HepG2 (cell line): ENCODE measurements around the gene MAP2K2. TPM values are rescaled to one million over a fixed set of nuclear protein-coding genes. Genes with fewer than 3 reads are reported as not detected.

ENCODE experiments used
- BHLHE40 ChIP-seq: IDR thresholded peaks from 2 replicates; pipeline ENCODE4 v1.6.1; 2011; ENCODE audit warnings: low read length, improper control_type of control experiment
- GATAD1 ChIP-seq: IDR thresholded peaks from 2 replicates; pipeline ENCODE4 v1.6.1; 2016; ENCODE audit warnings: missing genetic modification reagents, missing compliant biosample characterization
- MBNL3 ChIP-seq: fragments of 250-450 bp; sonication (Bioruptor Pico); conservative IDR thresholded peaks from 2 replicates; pipeline ENCODE4 v1.8.0; 2022; ENCODE audit warnings: mild to moderate bottlenecking, inconsistent platforms
- NRL ChIP-seq: sonication (generic); formaldehyde crosslinking; IDR thresholded peaks from 2 replicates; pipeline ENCODE4 v1.5.0; 2020; ENCODE audit warnings: missing genetic modification reagents, mild to moderate bottlenecking, moderate library complexity, borderline replicate concordance
- SAP130 ChIP-seq: IDR thresholded peaks from 2 replicates; pipeline ENCODE4 v1.6.1; 2016; ENCODE audit warnings: low read depth
- ZEB1 ChIP-seq: IDR thresholded peaks from 2 replicates; pipeline ENCODE4 v1.6.1; 2012; ENCODE audit warnings: mild to moderate bottlenecking, low read depth, inconsistent platforms; ENCODE audit not compliant: insufficient replicate concordance
- polyA plus RNA-seq, 8 experiments: library from polyadenylated mRNA; depleted of rRNA in 3 of 8; stranded (reverse) in 7 of 8; unstranded in 1 of 8; fragments of >200 nt; fragmentation: Illumina TruSeq in 4 of 8; extraction: Trizol in 4 of 8; gene quantifications; 2 replicates each; pipeline versions ENCODE4 v1.2.1 to v1.2.3, GENCODE V29; 2011 to 2016; ENCODE audit warnings: low read depth in 4 of 8, missing spikeins in 1 of 8, mixed read lengths in 1 of 8; ENCODE audit not compliant: insufficient read depth in 1 of 8
- total RNA-seq, 5 experiments: library from RNA; depleted of rRNA; stranded (reverse); fragments of >200 nt; fragmentation: Illumina TruSeq; extraction: Trizol; gene quantifications; 2 replicates each; pipeline ENCODE4 v1.2.3, GENCODE V29; 2016; ENCODE audit warnings: low read depth in 1 of 5
- TF ChIP-seq, protein P1 (sequence below): sonication (generic); formaldehyde crosslinking; IDR thresholded peaks from 2 replicates; pipeline ENCODE4 v1.5.0; 2020; ENCODE audit warnings: missing genetic modification reagents
- TF ChIP-seq, protein P2 (sequence below): sonication (generic); formaldehyde crosslinking; conservative IDR thresholded peaks from 2 replicates; pipeline ENCODE4 v1.4.0; 2020; ENCODE audit warnings: mild to moderate bottlenecking, missing genetic modification reagents, moderate library complexity
- TF ChIP-seq, protein P3 (sequence below): sonication (generic); formaldehyde crosslinking; IDR thresholded peaks from 2 replicates; pipeline ENCODE4 v1.4.0; 2020; ENCODE audit warnings: mild to moderate bottlenecking, low read depth, missing genetic modification reagents

The MAP2K2 gene
- total and polyA plus RNA-seq, 2 of the 13 experiments (the other 11 are each of a cell fraction or from before 2014, with no cell fraction given): 70.3 to 80.9 TPM

DNA sequence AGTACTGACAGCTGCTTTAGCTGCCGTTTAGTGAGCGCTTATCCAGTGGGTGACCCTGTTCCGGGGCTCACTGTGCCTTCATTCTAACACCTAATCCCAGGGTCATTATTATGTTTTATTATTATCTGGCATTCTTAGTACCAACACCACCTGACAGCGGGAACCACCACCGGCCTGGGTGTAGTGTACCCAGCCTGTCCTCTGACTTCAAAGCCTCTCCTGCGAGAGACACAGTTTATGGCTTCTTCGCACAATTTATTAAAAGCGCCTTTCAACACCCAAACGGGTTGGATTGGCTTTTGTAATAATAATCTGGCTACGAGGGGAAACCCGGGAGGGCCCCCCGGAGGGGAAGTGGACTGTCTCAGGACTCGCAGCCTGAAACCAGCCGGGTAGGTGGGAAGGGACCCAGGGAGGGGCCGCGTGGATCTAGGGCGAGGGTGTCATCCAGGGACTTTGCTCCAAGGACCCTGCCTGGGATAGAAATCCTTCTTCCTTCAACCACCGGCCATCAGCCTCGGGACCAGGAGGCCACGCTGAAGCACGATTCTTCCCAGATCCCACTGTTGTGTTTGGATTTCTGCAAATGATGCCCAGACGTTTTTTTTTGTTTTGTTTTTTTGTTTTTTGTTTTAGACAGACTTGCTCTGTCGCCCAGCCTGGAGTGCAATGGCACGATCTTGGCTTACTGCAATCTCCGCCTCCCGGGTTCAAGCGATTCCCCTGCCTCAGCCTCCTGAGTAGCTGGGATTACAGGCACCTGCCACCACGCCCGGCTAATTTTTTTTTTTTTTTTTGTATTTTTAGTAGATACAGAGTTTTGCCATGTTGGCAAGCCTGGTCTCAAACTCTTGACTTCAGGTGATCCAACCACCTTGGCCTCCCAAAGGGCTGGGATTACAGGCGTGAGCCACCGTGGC is 55.6 kb downstream of the MAP2K2 start (continued):
- TF ChIP-seq GATAD1 (CRISPR knock-in tag): no peak
- TF ChIP-seq, protein P1, sequence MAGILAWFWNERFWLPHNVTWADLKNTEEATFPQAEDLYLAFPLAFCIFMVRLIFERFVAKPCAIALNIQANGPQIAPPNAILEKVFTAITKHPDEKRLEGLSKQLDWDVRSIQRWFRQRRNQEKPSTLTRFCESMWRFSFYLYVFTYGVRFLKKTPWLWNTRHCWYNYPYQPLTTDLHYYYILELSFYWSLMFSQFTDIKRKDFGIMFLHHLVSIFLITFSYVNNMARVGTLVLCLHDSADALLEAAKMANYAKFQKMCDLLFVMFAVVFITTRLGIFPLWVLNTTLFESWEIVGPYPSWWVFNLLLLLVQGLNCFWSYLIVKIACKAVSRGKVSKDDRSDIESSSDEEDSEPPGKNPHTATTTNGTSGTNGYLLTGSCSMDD (CRISPR knock-in tag): no peak
- TF ChIP-seq SAP130 (CRISPR knock-in tag): peak; percentile 10; the same call in 1 of the 2 replicates
- no peak for TF ChIP-seq MBNL3
- TF ChIP-seq, protein P2, sequence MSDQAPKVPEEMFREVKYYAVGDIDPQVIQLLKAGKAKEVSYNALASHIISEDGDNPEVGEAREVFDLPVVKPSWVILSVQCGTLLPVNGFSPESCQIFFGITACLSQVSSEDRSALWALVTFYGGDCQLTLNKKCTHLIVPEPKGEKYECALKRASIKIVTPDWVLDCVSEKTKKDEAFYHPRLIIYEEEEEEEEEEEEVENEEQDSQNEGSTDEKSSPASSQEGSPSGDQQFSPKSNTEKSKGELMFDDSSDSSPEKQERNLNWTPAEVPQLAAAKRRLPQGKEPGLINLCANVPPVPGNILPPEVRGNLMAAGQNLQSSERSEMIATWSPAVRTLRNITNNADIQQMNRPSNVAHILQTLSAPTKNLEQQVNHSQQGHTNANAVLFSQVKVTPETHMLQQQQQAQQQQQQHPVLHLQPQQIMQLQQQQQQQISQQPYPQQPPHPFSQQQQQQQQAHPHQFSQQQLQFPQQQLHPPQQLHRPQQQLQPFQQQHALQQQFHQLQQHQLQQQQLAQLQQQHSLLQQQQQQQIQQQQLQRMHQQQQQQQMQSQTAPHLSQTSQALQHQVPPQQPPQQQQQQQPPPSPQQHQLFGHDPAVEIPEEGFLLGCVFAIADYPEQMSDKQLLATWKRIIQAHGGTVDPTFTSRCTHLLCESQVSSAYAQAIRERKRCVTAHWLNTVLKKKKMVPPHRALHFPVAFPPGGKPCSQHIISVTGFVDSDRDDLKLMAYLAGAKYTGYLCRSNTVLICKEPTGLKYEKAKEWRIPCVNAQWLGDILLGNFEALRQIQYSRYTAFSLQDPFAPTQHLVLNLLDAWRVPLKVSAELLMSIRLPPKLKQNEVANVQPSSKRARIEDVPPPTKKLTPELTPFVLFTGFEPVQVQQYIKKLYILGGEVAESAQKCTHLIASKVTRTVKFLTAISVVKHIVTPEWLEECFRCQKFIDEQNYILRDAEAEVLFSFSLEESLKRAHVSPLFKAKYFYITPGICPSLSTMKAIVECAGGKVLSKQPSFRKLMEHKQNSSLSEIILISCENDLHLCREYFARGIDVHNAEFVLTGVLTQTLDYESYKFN: 0 out of 2 replicates have a peak, but pooled peaks have one; percentile 24
- no peak for TF ChIP-seq NRL (CRISPR knock-in tag)
- no peak for TF ChIP-seq BHLHE40
- TF ChIP-seq, protein P3, sequence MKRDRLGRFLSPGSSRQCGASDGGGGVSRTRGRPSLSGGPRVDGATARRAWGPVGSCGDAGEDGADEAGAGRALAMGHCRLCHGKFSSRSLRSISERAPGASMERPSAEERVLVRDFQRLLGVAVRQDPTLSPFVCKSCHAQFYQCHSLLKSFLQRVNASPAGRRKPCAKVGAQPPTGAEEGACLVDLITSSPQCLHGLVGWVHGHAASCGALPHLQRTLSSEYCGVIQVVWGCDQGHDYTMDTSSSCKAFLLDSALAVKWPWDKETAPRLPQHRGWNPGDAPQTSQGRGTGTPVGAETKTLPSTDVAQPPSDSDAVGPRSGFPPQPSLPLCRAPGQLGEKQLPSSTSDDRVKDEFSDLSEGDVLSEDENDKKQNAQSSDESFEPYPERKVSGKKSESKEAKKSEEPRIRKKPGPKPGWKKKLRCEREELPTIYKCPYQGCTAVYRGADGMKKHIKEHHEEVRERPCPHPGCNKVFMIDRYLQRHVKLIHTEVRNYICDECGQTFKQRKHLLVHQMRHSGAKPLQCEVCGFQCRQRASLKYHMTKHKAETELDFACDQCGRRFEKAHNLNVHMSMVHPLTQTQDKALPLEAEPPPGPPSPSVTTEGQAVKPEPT: no peak
- no peak for TF ChIP-seq ZEB1
